ENCODE data around the gene TIMM10.

Gene TIMM10

DNA sequence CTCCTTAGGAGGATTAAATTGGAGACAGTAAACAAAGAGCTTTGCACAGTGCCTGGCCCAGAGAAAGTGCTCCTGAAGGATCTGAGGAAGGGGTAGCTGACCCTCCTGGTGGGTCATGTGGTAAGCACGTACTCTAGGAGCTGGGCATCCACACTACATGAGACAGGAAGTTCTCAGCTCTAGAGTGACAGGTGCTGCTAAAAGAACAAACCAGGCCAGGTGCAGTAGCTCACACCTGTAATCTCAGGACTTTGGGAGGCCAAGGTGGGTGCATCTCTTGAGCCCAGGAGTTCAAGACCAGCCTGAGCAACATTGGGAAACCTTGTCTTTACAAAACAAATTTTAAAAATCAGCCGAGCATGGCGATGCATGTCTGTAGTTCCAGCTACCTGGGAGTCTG lies 28.2 kb downstream of the TIMM10 start:
- Histone ChIP-seq H3K27me3 (ENCODE audit: insufficient read depth, poor library complexity, severe bottlenecking) (no peaks in the 10 kb centered on the region), H3K9me3 (ENCODE audit: severe bottlenecking) (no peaks in the 10 kb centered on the region), H3K27ac (ENCODE audit: poor library complexity, severe bottlenecking) (no peak overlapping the region), H3K4me1 (ENCODE audit: insufficient read depth, poor library complexity, severe bottlenecking) (no peaks in the 10 kb centered on the region), H3K36me3 (ENCODE audit: low read depth) (no peaks in the 10 kb centered on the region), H3K4me3 (ENCODE audit: severe bottlenecking) (no peak overlapping the region)
- TF ChIP-seq, protein P1, sequence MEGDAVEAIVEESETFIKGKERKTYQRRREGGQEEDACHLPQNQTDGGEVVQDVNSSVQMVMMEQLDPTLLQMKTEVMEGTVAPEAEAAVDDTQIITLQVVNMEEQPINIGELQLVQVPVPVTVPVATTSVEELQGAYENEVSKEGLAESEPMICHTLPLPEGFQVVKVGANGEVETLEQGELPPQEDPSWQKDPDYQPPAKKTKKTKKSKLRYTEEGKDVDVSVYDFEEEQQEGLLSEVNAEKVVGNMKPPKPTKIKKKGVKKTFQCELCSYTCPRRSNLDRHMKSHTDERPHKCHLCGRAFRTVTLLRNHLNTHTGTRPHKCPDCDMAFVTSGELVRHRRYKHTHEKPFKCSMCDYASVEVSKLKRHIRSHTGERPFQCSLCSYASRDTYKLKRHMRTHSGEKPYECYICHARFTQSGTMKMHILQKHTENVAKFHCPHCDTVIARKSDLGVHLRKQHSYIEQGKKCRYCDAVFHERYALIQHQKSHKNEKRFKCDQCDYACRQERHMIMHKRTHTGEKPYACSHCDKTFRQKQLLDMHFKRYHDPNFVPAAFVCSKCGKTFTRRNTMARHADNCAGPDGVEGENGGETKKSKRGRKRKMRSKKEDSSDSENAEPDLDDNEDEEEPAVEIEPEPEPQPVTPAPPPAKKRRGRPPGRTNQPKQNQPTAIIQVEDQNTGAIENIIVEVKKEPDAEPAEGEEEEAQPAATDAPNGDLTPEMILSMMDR (IDR thresholded peaks at IDR 0.05; ENCODE audit: poor library complexity, severe bottlenecking), result no peak
- ATAC-seq (ENCODE audit: low read depth) (no peak), DNase-seq (ENCODE audit: low spot score) (no peak)

- DNase-seq (ENCODE audit: low spot score), result no peak
- no peak for ATAC-seq (ENCODE audit: low read depth)
- no peaks in the 10 kb centered on the region for H3K4me1 ChIP-seq (ENCODE audit: insufficient read depth, poor library complexity, severe bottlenecking)
Observed at GRCh38 chr11:57501953-57502352, 28.6 kb downstream of the TIMM10 start.

GRCh38 chr11:57500926-57501325 lies 29.6 kb downstream of the TIMM10 start:
- ATAC-seq (ENCODE audit: low read depth) (no peak), DNase-seq (ENCODE audit: low spot score) (no peak)
- no peaks in the 10 kb centered on the region for H3K27me3 ChIP-seq (ENCODE audit: insufficient read depth, poor library complexity, severe bottlenecking)
- no peaks in the 10 kb centered on the region for H3K36me3 ChIP-seq (ENCODE audit: low read depth)
- no peaks in the 10 kb centered on the region for H3K9me3 ChIP-seq (ENCODE audit: severe bottlenecking)
- TF ChIP-seq, protein P1 (IDR thresholded peaks at IDR 0.05; ENCODE audit: poor library complexity, severe bottlenecking), result no peak
- no peak overlapping the region for H3K4me3 ChIP-seq (ENCODE audit: severe bottlenecking)
- no peaks in the 10 kb centered on the region for H3K4me1 ChIP-seq (ENCODE audit: insufficient read depth, poor library complexity, severe bottlenecking)
- H3K27ac ChIP-seq (ENCODE audit: poor library complexity, severe bottlenecking), result no peak overlapping the region

More at GRCh38 chr11:57501953-57502352, 28.6 kb downstream of the TIMM10 start:
- no peaks in the 10 kb centered on the region for H3K9me3 ChIP-seq (ENCODE audit: severe bottlenecking)
- H3K36me3 ChIP-seq (ENCODE audit: low read depth), result no peaks in the 10 kb centered on the region
- TF ChIP-seq, protein P1 (IDR thresholded peaks at IDR 0.05; ENCODE audit: poor library complexity, severe bottlenecking), result no peak
- no peak overlapping the region for H3K27ac ChIP-seq (ENCODE audit: poor library complexity, severe bottlenecking)
- no peaks in the 10 kb centered on the region for H3K27me3 ChIP-seq (ENCODE audit: insufficient read depth, poor library complexity, severe bottlenecking)
- H3K4me3 ChIP-seq (ENCODE audit: severe bottlenecking), result no peak overlapping the region

- TF ChIP-seq, protein P1 (IDR thresholded peaks at IDR 0.05; ENCODE audit: poor library complexity, severe bottlenecking), result no peak
- H3K36me3 ChIP-seq (ENCODE audit: low read depth), result no peaks in the 10 kb centered on the region
- no peaks in the 10 kb centered on the region for H3K9me3 ChIP-seq (ENCODE audit: severe bottlenecking)
- H3K4me3 ChIP-seq (ENCODE audit: severe bottlenecking), result no peak overlapping the region
- DNase-seq (ENCODE audit: low spot score) (no peak), ATAC-seq (ENCODE audit: low read depth) (no peak)
- H3K4me1 ChIP-seq (ENCODE audit: insufficient read depth, poor library complexity, severe bottlenecking), result no peaks in the 10 kb centered on the region
- no peaks in the 10 kb centered on the region for H3K27me3 ChIP-seq (ENCODE audit: insufficient read depth, poor library complexity, severe bottlenecking)
- H3K27ac ChIP-seq (ENCODE audit: poor library complexity, severe bottlenecking), result no peak overlapping the region
Observed at GRCh38 chr11:57500515-57500914, 30.0 kb downstream of the TIMM10 start.

- Histone ChIP-seq H3K36me3 (ENCODE audit: low read depth) (no peaks in the 10 kb centered on the region), H3K27ac (ENCODE audit: poor library complexity, severe bottlenecking) (no peak overlapping the region), H3K9me3 (ENCODE audit: severe bottlenecking) (no peaks in the 10 kb centered on the region), H3K4me1 (ENCODE audit: insufficient read depth, poor library complexity, severe bottlenecking) (no peaks in the 10 kb centered on the region), H3K27me3 (ENCODE audit: insufficient read depth, poor library complexity, severe bottlenecking) (no peaks in the 10 kb centered on the region), H3K4me3 (ENCODE audit: severe bottlenecking) (no peak overlapping the region)
- no peak for DNase-seq (ENCODE audit: low spot score)
- no peak; the same call in 2 of the 3 replicates for ATAC-seq (ENCODE audit: low read depth)
- TF ChIP-seq, protein P1 (IDR thresholded peaks at IDR 0.05; ENCODE audit: poor library complexity, severe bottlenecking), result no peak
Observed at GRCh38 chr11:57499983-57500461, 30.5 kb downstream of the TIMM10 start.

Data from RWPE2 (cell line).